IMR-90 (cell line): ENCODE results near the gene PRKN. TPM values are rescaled to one million over a fixed set of nuclear protein-coding genes. Genes with fewer than 3 reads are reported as not detected.

Experiments used
- ATAC-seq: fragments of 200-7000 bp; cut with Tn5 transposase; 2 replicates; pipeline ENCODE4 v1.9.1; 2020; ENCODE audit warnings: low read depth, mild to moderate bottlenecking, moderate library complexity
- BruUV-seq: library from RNA; stranded (reverse); fragments of 400-500 nt; replicated peaks from 2 replicates; lab custom pipeline; 2021; lab: Mats Ljungman, UMichigan
- CTCF ChIA-PET: fragments of 300-600 bp; formaldehyde crosslinking; extraction: SDS; loops from one replicate; lab custom pipeline; 2021; ENCODE audit warnings: antibody characterized with exemption; lab: Yijun Ruan, JAX
- POLR2A ChIA-PET: fragments of 300-600 bp; sonication (Branson Sonifier 250); formaldehyde crosslinking; loops from one replicate; lab custom pipeline; 2022; ENCODE audit warnings: antibody characterized with exemption; ENCODE audit not compliant: unreplicated experiment; lab: Charles Lee
- DNase-seq: peaks from one replicate; pipeline ENCODE4 v3.0.0; 2013
- H2AFZ ChIP-seq: replicated peaks from 2 replicates; pipeline ENCODE3; 2013; ENCODE audit warnings: low read length, mild to moderate bottlenecking; ENCODE audit not compliant: poor library complexity
- H2AK5ac ChIP-seq: 2 replicates; pipeline ENCODE4 v1.6.1; 2013; ENCODE audit warnings: low read depth, low read length, inconsistent platforms
- H2AK9ac ChIP-seq: replicated peaks from 2 replicates; pipeline ENCODE3; 2013; ENCODE audit warnings: mild to moderate bottlenecking, low read depth, low read length, moderate library complexity; ENCODE audit not compliant: poor library complexity
- H2BK120ac ChIP-seq: 2 replicates; pipeline ENCODE4 v1.6.1; 2013; ENCODE audit warnings: low read depth, low read length, inconsistent platforms
- H2BK15ac ChIP-seq: 3 replicates; pipeline ENCODE4 v1.6.1; 2013; ENCODE audit warnings: low read depth, low read length, inconsistent platforms
- H2BK20ac ChIP-seq: 2 replicates; pipeline ENCODE4 v1.6.1; 2013; ENCODE audit warnings: low read depth, mild to moderate bottlenecking, inconsistent platforms, low read length, moderate library complexity
- H2BK5ac ChIP-seq: 2 replicates; pipeline ENCODE4 v1.6.1; 2013; ENCODE audit warnings: mild to moderate bottlenecking, low read depth, low read length, inconsistent platforms; ENCODE audit not compliant: poor library complexity, severe bottlenecking
- H3K14ac ChIP-seq: replicated peaks from 2 replicates; pipeline ENCODE4 v1.6.1; 2013; ENCODE audit warnings: low read depth, low read length, inconsistent platforms
- H3K18ac ChIP-seq: 2 replicates; pipeline ENCODE4 v1.6.1; 2013; ENCODE audit warnings: low read depth, low read length, control low read depth
- H3K23ac ChIP-seq: 2 replicates; pipeline ENCODE4 v1.6.1; 2013; ENCODE audit warnings: low read depth, low read length, inconsistent platforms
- H3K27ac ChIP-seq: 2 replicates; pipeline ENCODE4 v1.5.1; 2013; ENCODE audit warnings: mild to moderate bottlenecking, control low read depth, low read length; ENCODE audit not compliant: insufficient read depth
- H3K27me3 ChIP-seq: 2 replicates; pipeline ENCODE4 v1.6.1; 2013; ENCODE audit warnings: low read length; ENCODE audit not compliant: control insufficient read depth, insufficient read depth
- H3K36me3 ChIP-seq: 2 replicates; pipeline ENCODE4 v1.6.1; 2013; ENCODE audit warnings: low read length, mixed read lengths; ENCODE audit not compliant: control insufficient read depth, insufficient read depth
- H3K4ac ChIP-seq: 2 replicates; pipeline ENCODE4 v1.6.1; 2013; ENCODE audit warnings: low read depth, low read length, inconsistent platforms
- H3K4me1 ChIP-seq: 2 replicates; pipeline ENCODE4 v1.6.1; 2013; ENCODE audit warnings: low read length, mixed read lengths; ENCODE audit not compliant: control insufficient read depth, insufficient read depth
- H3K4me2 ChIP-seq: 2 replicates; pipeline ENCODE4 v1.6.1; 2013; ENCODE audit warnings: low read depth, mild to moderate bottlenecking, control low read depth, low read length, moderate library complexity
- H3K4me3 ChIP-seq: 2 replicates; pipeline ENCODE4 v1.5.1; 2013; ENCODE audit warnings: low read depth, mild to moderate bottlenecking, control low read depth, low read length, moderate library complexity; ENCODE audit not compliant: insufficient read depth
- H3K56ac ChIP-seq: 2 replicates; pipeline ENCODE4 v1.6.1; 2013; ENCODE audit warnings: low read length, inconsistent platforms; ENCODE audit not compliant: insufficient read depth; ENCODE audit errors: extremely low read depth
- H3K79me1 ChIP-seq, 2 experiments: 2 replicates each; pipeline ENCODE4 v1.6.1; 2013; ENCODE audit warnings: low read length in 2 of 2, inconsistent platforms in 1 of 2, low read depth in 1 of 2
- H3K9ac ChIP-seq: 2 replicates; pipeline ENCODE4 v1.6.1; 2013; ENCODE audit warnings: low read depth, low read length, control low read depth
- H3K9me1 ChIP-seq: 2 replicates; pipeline ENCODE4 v1.6.1; 2013; ENCODE audit warnings: low read length, inconsistent platforms; ENCODE audit not compliant: insufficient read depth
- H3K9me3 ChIP-seq: 2 replicates; pipeline ENCODE4 v1.6.1; 2013; ENCODE audit warnings: low read length; ENCODE audit not compliant: control insufficient read depth, insufficient read depth
- H4K20me1 ChIP-seq: 2 replicates; pipeline ENCODE4 v1.6.1; 2013; ENCODE audit warnings: low read length, inconsistent platforms; ENCODE audit not compliant: insufficient read depth
- H4K5ac ChIP-seq: 2 replicates; pipeline ENCODE4 v1.6.1; 2013; ENCODE audit warnings: mild to moderate bottlenecking, low read depth, low read length, control low read depth
- H4K8ac ChIP-seq, 2 experiments: 2 replicates each; pipeline ENCODE4 v1.6.1; 2013; ENCODE audit warnings: low read depth in 2 of 2, low read length in 2 of 2, control low read depth in 1 of 2, inconsistent platforms in 1 of 2
- H4K91ac ChIP-seq: 2 replicates; pipeline ENCODE4 v1.6.1; 2013; ENCODE audit warnings: low read depth, low read length, inconsistent platforms; ENCODE audit not compliant: insufficient read depth
- CTCF ChIP-seq: conservative IDR thresholded peaks from 2 replicates; pipeline ENCODE4 v1.5.1; 2012; ENCODE audit warnings: mild to moderate bottlenecking, low read depth, low read length, improper control_type of control experiment
- MAZ ChIP-seq: IDR thresholded peaks from 2 replicates; pipeline ENCODE4 v1.6.1; 2012; ENCODE audit warnings: low read depth, mild to moderate bottlenecking, low read length, improper control_type of control experiment, moderate library complexity, borderline replicate concordance
- SMC3 ChIP-seq: fragments of 150-350 bp; IDR thresholded peaks from 2 replicates; pipeline ENCODE4 v1.6.1; 2016; ENCODE audit warnings: low read depth, mild to moderate bottlenecking, antibody characterized with exemption, low read length, moderate library complexity
- USF2 ChIP-seq: fragments of 150-350 bp; IDR thresholded peaks from 2 replicates; pipeline ENCODE4 v1.6.1; 2017; ENCODE audit warnings: mild to moderate bottlenecking, antibody characterized with exemption, low read length, low read depth
- WGBS, 2 experiments: methylation state at CpG; one replicate each; pipeline versions ENCODE4 v1.1.5 to v1.1.7; 2013; ENCODE audit warnings: missing lambda C conversion rate in 2 of 2; ENCODE audit not compliant: insufficient read length in 1 of 2; ENCODE audit errors: extremely low coverage in 2 of 2; 5-methylcytosine and 5-hydroxymethylcytosine counted together
- dilution Hi-C: fragments of 300-500 bp; cut with HindIII; formaldehyde crosslinking; loops from one replicate; pipeline ENCODE4 v1.14.3; 2018; ENCODE audit warnings: low sequenced_read_pairs; ENCODE audit not compliant: unreplicated experiment
- in situ Hi-C: fragments of 300-500 bp; cut with MboI; formaldehyde crosslinking; loops from 3 replicates; pipeline ENCODE4 v1.14.3; 2019; ENCODE audit warnings: low sequenced_read_pairs, inconsistent platforms, mixed read lengths
- intact Hi-C: fragments of 100-400 bp; cut with micrococcal nuclease; formaldehyde crosslinking; loops from 2 replicates; pipeline ENCODE4 v1.10.0; 2022
- polyA plus RNA-seq, 3 experiments: library from polyadenylated mRNA; depleted of rRNA; stranded (reverse); fragments of >200 nt; gene quantifications; 2 replicates each; pipeline ENCODE4 v1.2.3, GENCODE V29; 2012; ENCODE audit warnings: low replicate concordance in 1 of 3
- total RNA-seq: library from RNA; depleted of rRNA; stranded (reverse); fragments of >200 nt; gene quantifications from 2 replicates; pipeline ENCODE4 v1.2.3, GENCODE V29; 2012

Gene PRKN
- total and polyA plus RNA-seq, 2 of the 4 experiments (the other 2 are of a cell fraction) = 0.15 to 0.18 TPM

GRCh38 chr6:162026031-162026430 lies 701.5 kb downstream of the PRKN start:
- Histone ChIP-seq H3K14ac (no peak overlapping the region), H4K91ac (no peak overlapping the region), H2BK15ac (no peak overlapping the region), H4K5ac (no peak overlapping the region), H2AFZ (no peak overlapping the region), H3K27me3 (no peaks in the 10 kb centered on the region), H4K8ac (no peak overlapping the region), H2BK5ac (no peak overlapping the region), H3K79me1 (no peaks in the 10 kb centered on the region), H3K9me1 (no peaks in the 10 kb centered on the region), H4K20me1 (no peaks in the 10 kb centered on the region), H3K36me3 (no peaks in the 10 kb centered on the region), H3K23ac (no peak overlapping the region), H3K56ac (no peak overlapping the region), H3K4me2 (no peak overlapping the region), H2AK5ac (no peak overlapping the region), H3K9me3 (peaks cover 11% of the 10 kb centered on the region), H2BK20ac (no peak overlapping the region), H2AK9ac (no peak overlapping the region), H3K4me3 (no peak overlapping the region), H3K18ac (no peak overlapping the region), H3K9ac (no peak overlapping the region), H3K27ac (no peak overlapping the region), H3K4me1 (no peaks in the 10 kb centered on the region), H2BK120ac (no peak overlapping the region), H3K4ac (no peak overlapping the region)
- POLR2A ChIA-PET = no interaction called here
- BruUV-seq = no TSS peak
- CTCF ChIA-PET = no interaction called here
- DNase-seq (no peak), ATAC-seq (no peak)
- in situ Hi-C loops (no loop called here), dilution Hi-C loops (no loop called here), intact Hi-C loops (no loop called here)
- TF ChIP-seq MAZ (no peak), CTCF (no peak), SMC3 (no peak), USF2 (no peak)
- WGBS, 2 experiments = no CpG with 5 or more reads among the region's 8 CpGs
